A549 (cell line): ENCODE data around the gene NRSN2. TPM values are rescaled to one million over a fixed set of nuclear protein-coding genes. Genes with fewer than 3 reads are reported as not detected.

Source experiments
- ATOH8 ChIP-seq: fragments of 250-450 bp; sonication (Bioruptor Pico); IDR thresholded peaks from 2 replicates; pipeline ENCODE4 v1.5.0; 2020; ENCODE audit warnings: low read depth, mild to moderate bottlenecking, moderate library complexity
- BCL3 ChIP-seq: fragments of >200 bp; sonication (Bioruptor Twin); formaldehyde crosslinking; IDR thresholded peaks from 3 replicates; pipeline ENCODE4 v1.6.1; 2016
- CBX2 ChIP-seq: fragments of 200-600 bp; sonication (generic); IDR thresholded peaks from 2 replicates; pipeline ENCODE4 v1.6.1; 2016; ENCODE audit warnings: low read depth, mild to moderate bottlenecking, borderline replicate concordance
- ELK1 ChIP-seq: fragments of 150-350 bp; IDR thresholded peaks from 2 replicates; pipeline ENCODE4 v1.6.1; 2014; ENCODE audit warnings: low read depth, mild to moderate bottlenecking, low read length
- EP300 ChIP-seq, 2 experiments: fragments of >200 bp; sonication (Bioruptor Twin); formaldehyde crosslinking; IDR thresholded peaks; 2 replicates in 1 of 2; 3 replicates in 1 of 2; pipeline ENCODE4 v1.6.1; 2016 to 2017
- FOSL2 ChIP-seq, 2 experiments: fragments of 450-650 bp in 1 of 2; fragments of >200 bp in 1 of 2; sonication (Bioruptor Twin) in 1 of 2; formaldehyde crosslinking; IDR thresholded peaks; 2 replicates each; pipeline versions ENCODE4 v1.5.0 to v1.6.1; 2016 to 2020; ENCODE audit warnings: mild to moderate bottlenecking in 1 of 2, moderate library complexity in 1 of 2
- HEYL ChIP-seq: fragments of 250-450 bp; sonication (Bioruptor Pico); IDR thresholded peaks from 2 replicates; pipeline ENCODE4 v1.8.0; 2021; ENCODE audit warnings: mild to moderate bottlenecking, moderate library complexity
- HOXB5 ChIP-seq: fragments of 250-450 bp; sonication (Bioruptor Pico); IDR thresholded peaks from 2 replicates; pipeline ENCODE4 v1.5.0; 2020; ENCODE audit warnings: mild to moderate bottlenecking, moderate library complexity
- JUN ChIP-seq, 2 experiments: fragments of >200 bp; sonication (Bioruptor Twin); formaldehyde crosslinking; IDR thresholded peaks; 2 replicates in 1 of 2; 3 replicates in 1 of 2; pipeline ENCODE4 v1.6.1; 2016 to 2017
- JUNB ChIP-seq: fragments of >200 bp; sonication (Bioruptor Twin); formaldehyde crosslinking; IDR thresholded peaks from 2 replicates; pipeline ENCODE4 v1.6.1; 2016
- MAFK ChIP-seq: fragments of 450-650 bp; IDR thresholded peaks from 2 replicates; pipeline ENCODE4 v1.6.1; 2014; ENCODE audit not compliant: partially characterized antibody
- MAX ChIP-seq: IDR thresholded peaks from 2 replicates; pipeline ENCODE4 v1.6.1; 2012
- NFE2L2 ChIP-seq: fragments of 150-350 bp; conservative IDR thresholded peaks from 2 replicates; pipeline ENCODE4 v1.6.1; 2014; ENCODE audit warnings: low read length
- NPAS2 ChIP-seq: fragments of 250-450 bp; sonication (Bioruptor Pico); IDR thresholded peaks from 2 replicates; pipeline ENCODE4 v1.8.0; 2022; ENCODE audit warnings: mild to moderate bottlenecking, moderate library complexity, borderline replicate concordance
- NR3C1 ChIP-seq: fragments of >200 bp; sonication (Bioruptor Twin); formaldehyde crosslinking; IDR thresholded peaks from 3 replicates; pipeline ENCODE4 v1.6.1; 2017
- PBX3 ChIP-seq: IDR thresholded peaks from 2 replicates; pipeline ENCODE4 v1.6.1; 2012
- POLR2A ChIP-seq: IDR thresholded peaks from 2 replicates; pipeline ENCODE4 v1.6.1; 2012; ENCODE audit warnings: mild to moderate bottlenecking, low read length
- RAD21 ChIP-seq, 2 experiments: fragments of >200 bp in 1 of 2; sonication (Bioruptor Twin) in 1 of 2; formaldehyde crosslinking in 1 of 2; IDR thresholded peaks in 1 of 2; conservative IDR thresholded peaks in 1 of 2; 2 replicates in 1 of 2; 3 replicates in 1 of 2; pipeline ENCODE4 v1.6.1; 2012 to 2018; ENCODE audit warnings: inconsistent platforms in 1 of 2
- RCOR1 ChIP-seq: fragments of 150-350 bp; IDR thresholded peaks from 2 replicates; pipeline ENCODE4 v1.6.1; 2014; ENCODE audit warnings: antibody characterized with exemption, low read length, low read depth
- SMC3 ChIP-seq: fragments of >200 bp; sonication (Bioruptor Twin); formaldehyde crosslinking; IDR thresholded peaks from 3 replicates; pipeline ENCODE4 v1.6.1; 2018; ENCODE audit warnings: inconsistent platforms
- SREBF2 ChIP-seq: fragments of 450-650 bp; IDR thresholded peaks from 2 replicates; pipeline ENCODE4 v1.6.1; 2014; ENCODE audit warnings: mild to moderate bottlenecking, moderate library complexity
- TFCP2L1 ChIP-seq: fragments of 250-450 bp; sonication (Bioruptor Pico); IDR thresholded peaks from 2 replicates; pipeline ENCODE4 v1.5.0; 2021; ENCODE audit warnings: mild to moderate bottlenecking
- ZC3H11A ChIP-seq: fragments of 450-650 bp; IDR thresholded peaks from 2 replicates; pipeline ENCODE4 v1.6.1; 2014; ENCODE audit warnings: antibody characterized with exemption, mild to moderate bottlenecking
- ZFP36 ChIP-seq: fragments of 450-650 bp; IDR thresholded peaks from 2 replicates; pipeline ENCODE4 v1.6.1; 2014; ENCODE audit warnings: borderline replicate concordance; ENCODE audit not compliant: partially characterized antibody
- ZSCAN20 ChIP-seq: fragments of 250-450 bp; sonication (Bioruptor Pico); IDR thresholded peaks from 2 replicates; pipeline ENCODE4 v1.8.0; 2022; ENCODE audit warnings: mild to moderate bottlenecking, moderate library complexity
- polyA plus RNA-seq, 4 experiments: library from polyadenylated mRNA; depleted of rRNA in 3 of 4; stranded (reverse); fragments of >200 nt; fragmentation: RNase III in 1 of 4; extraction: RNeasy Plus Mini Kit Qiagen cat#74134 plus additional on column Dnase treatment in 1 of 4; gene quantifications; 2 replicates in 3 of 4; 3 replicates in 1 of 4; pipeline ENCODE4 v1.2.3, GENCODE V29; 2011 to 2017

The NRSN2 gene
- polyA plus RNA-seq, 2 of the 4 experiments (the other 2 are of a cell fraction): 47.5 to 74.8 TPM

GRCh38 chr20:327186-328026 is 19.5 kb upstream of the NRSN2 start (continued):
- TF ChIP-seq JUN (IDR thresholded peaks at IDR 0.05) (peak; percentile 46 to 75; a peak in 1 of 5 replicates), SREBF2 (no peak), ZC3H11A (no peak), MAFK (no peak), RCOR1 (no peak), CBX2 (no peak), POLR2A (peak; percentile 43), ATOH8 (CRISPR knock-in tag) (no peak), JUNB (no peak), NR3C1 (no peak), BCL3 (no peak; the same call in 2 of the 3 replicates), RAD21 (conservative IDR thresholded peaks at IDR 0.05 in 1 of 2, IDR thresholded peaks at IDR 0.05 in 1 of 2) (no peak), HEYL (no peak), ZSCAN20 (CRISPR knock-in tag) (no peak), EP300 (IDR thresholded peaks at IDR 0.05) (peak in 1 of 2 experiments; percentile 10; a peak in 1 of 5 replicates), TFCP2L1 (CRISPR knock-in tag) (no peak), NFE2L2 (no peak), FOSL2 (IDR thresholded peaks at IDR 0.05) (no peak), FOSL2 (CRISPR knock-in tag; IDR thresholded peaks at IDR 0.05) (no peak; the same call in 1 of the 2 replicates), ELK1 (no peak), PBX3 (peak; percentile 40; the same call in 1 of the 2 replicates), MAX (peak; percentile 94), NPAS2 (CRISPR knock-in tag) (no peak), ZFP36 (no peak), SMC3 (no peak), HOXB5 (CRISPR knock-in tag) (no peak)
